GM06990 (cell line): Measurements from ENCODE around the gene JUND.

Experiments used
- DNase-seq: peaks from one replicate; pipeline ENCODE4 v3.0.0-alpha.2; 2011; ENCODE audit not compliant: insufficient read length; ENCODE audit errors: extremely low read depth
- H3K27me3 ChIP-seq: replicated peaks from 2 replicates; pipeline ENCODE4 v1.6.0; 2011; ENCODE audit warnings: low read length; ENCODE audit not compliant: control insufficient read depth, insufficient read depth
- H3K36me3 ChIP-seq: 2 replicates; pipeline ENCODE4 v1.5.1; 2011; ENCODE audit warnings: low read length; ENCODE audit not compliant: control insufficient read depth, insufficient read depth
- H3K4me3 ChIP-seq: replicated peaks from 2 replicates; pipeline ENCODE4 v1.5.1; 2011; ENCODE audit warnings: low read depth, mild to moderate bottlenecking, control low read depth, low read length
- CTCF ChIP-seq: IDR thresholded peaks from 2 replicates; pipeline ENCODE4 v1.5.1; 2011; ENCODE audit warnings: low read length, control low read depth, mild to moderate bottlenecking, inconsistent platforms; ENCODE audit not compliant: insufficient read depth, poor library complexity, severe bottlenecking

The JUND gene

DNA sequence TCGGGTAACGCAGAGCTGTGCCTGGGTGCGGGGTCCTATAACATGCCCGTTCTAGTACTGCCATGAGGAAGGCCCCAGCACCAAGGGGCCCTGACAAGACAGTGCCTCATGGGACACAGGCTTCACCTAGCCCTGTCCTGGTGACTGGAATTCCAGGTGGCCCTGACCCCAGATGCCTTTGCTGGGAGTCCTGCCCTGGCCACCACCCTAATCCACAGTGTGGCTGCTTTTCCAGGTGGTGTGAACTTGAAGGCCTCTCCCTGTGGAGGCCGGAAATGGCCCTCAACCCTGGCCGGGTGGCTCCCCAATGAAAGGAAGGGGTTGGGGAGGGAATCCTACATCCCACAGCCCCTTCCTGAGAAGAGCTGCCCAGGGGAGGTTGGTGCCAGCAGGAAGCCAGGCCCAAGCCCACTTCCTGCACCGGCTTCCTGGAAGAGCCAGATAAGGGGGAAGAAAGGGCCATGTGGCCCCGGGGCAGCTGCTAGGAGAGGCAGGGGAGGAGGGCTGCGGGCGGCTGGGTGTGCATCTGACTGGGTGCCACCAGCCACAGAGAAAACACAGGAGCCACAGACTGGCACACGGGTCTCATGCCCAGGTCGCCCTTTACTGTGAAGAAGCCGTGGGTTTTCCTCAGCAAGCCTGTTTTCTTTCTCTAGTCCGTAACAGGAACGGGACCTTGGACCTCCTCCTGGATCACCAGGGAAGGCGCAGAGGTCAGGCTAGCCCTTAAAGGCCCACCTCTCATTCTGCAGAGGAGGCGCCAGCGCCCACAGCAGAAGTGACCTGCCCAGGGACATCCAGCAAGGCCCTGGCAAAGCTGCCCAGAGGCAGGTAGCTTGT lies 36.8 kb upstream of the JUND start:
- peaks cover 8% of the 10 kb centered on the region for H3K36me3 ChIP-seq
- no peak overlapping the region for H3K4me3 ChIP-seq
- no peak for DNase-seq
- TF ChIP-seq CTCF = no peak
- H3K27me3 ChIP-seq = no peaks in the 10 kb centered on the region

GRCh38 chr19:18313398-18313797 lies 32.0 kb upstream of the JUND start:
- no peak for DNase-seq
- Histone ChIP-seq H3K36me3 (peaks cover 23% of the 10 kb centered on the region), H3K27me3 (no peaks in the 10 kb centered on the region), H3K4me3 (no peak overlapping the region)
- no peak for TF ChIP-seq CTCF

GRCh38 chr19:18312092-18312534 lies 30.7 kb upstream of the JUND start:
- no peaks in the 10 kb centered on the region for H3K27me3 ChIP-seq
- no peak for DNase-seq
- no peak for TF ChIP-seq CTCF
- H3K4me3 ChIP-seq = no peak overlapping the region
- peaks cover 24% of the 10 kb centered on the region for H3K36me3 ChIP-seq

DNA sequence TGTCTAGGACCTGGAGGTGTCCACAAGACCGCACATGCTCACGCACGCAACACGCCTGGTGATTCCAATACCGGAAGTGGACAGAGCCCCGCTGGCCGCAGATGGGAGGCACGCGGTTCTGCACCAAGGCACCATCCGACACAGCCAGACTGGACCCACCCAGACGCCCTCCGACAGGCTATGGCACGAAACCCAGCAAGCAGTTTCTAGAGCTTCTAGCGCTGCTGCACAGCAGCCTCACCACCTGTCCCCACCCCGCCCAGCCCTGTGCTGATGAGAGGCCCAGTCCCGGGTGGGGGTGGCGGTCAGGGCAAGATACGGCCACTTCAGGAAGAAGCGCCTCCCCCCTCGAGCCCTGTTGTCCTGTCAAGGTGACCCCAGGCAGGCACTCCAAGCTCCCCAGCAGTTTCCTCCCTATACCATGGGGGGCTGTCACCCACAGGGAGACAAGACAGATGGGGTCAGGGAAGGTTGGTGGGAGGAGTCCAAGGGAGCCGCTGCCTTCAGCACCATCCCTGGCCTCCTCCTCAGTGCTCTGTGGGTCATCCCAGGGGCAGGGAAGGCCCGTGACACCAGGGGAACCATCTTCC lies 30.2 kb upstream of the JUND start:
- Histone ChIP-seq H3K27me3 (no peaks in the 10 kb centered on the region), H3K36me3 (peaks cover 24% of the 10 kb centered on the region)
- TF ChIP-seq CTCF = no peak

DNA sequence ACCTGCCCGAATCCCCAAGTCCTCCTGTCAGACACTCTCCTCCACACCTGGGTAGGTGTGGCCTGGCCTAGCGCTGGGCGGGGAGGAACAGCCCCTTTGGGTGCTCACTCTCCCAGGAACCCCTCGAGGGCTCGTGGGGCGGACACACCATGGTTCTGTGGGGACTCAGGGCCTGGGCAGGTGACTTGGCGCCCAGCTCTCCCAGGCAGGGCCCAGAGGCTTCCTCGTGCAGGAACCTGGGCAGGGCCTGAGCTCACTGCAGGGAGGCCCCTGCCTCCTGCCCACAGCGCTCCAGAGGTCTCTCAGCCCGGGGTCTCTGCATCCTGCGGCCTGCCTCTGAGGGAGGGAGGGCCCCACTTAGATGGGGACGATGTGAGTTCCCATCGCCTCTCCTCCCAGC lies 29.5 kb upstream of the JUND start:
- Histone ChIP-seq H3K36me3 (peaks cover 24% of the 10 kb centered on the region), H3K4me3 (no peak overlapping the region), H3K27me3 (no peaks in the 10 kb centered on the region)
- DNase-seq = no peak
- no peak for TF ChIP-seq CTCF

More for the DNA sequence above, 30.2 kb upstream of the JUND start:
- no peak for DNase-seq
- H3K4me3 ChIP-seq = no peak overlapping the region
